Loucy (cell line): Measurements from ENCODE around the gene KCNA10.

Source experiments
- H2AFZ ChIP-seq: fragments of 200-600 bp; sonication (generic); 2 replicates; pipeline ENCODE4 v1.6.0; 2016; ENCODE audit warnings: antibody characterized with exemption, mild to moderate bottlenecking, low read length, moderate library complexity
- H3F3A ChIP-seq: fragments of 200-600 bp; 2 replicates; pipeline ENCODE4 v1.6.0; 2016; ENCODE audit warnings: antibody characterized with exemption, low read depth, mild to moderate bottlenecking
- H3K27me3 ChIP-seq: fragments of 200-600 bp; sonication (generic); 2 replicates; pipeline ENCODE4 v1.6.1; 2014; ENCODE audit warnings: low read length, mild to moderate bottlenecking; ENCODE audit not compliant: insufficient read depth, poor library complexity, severe bottlenecking
- H3K36me3 ChIP-seq: fragments of 200-600 bp; sonication (generic); 2 replicates; pipeline ENCODE4 v1.6.1; 2016; ENCODE audit warnings: low read length; ENCODE audit not compliant: insufficient read depth
- H3K4me1 ChIP-seq: fragments of 200-600 bp; sonication (generic); 2 replicates; pipeline ENCODE4 v1.5.1; 2014; ENCODE audit warnings: low read length, mild to moderate bottlenecking; ENCODE audit not compliant: insufficient read depth, poor library complexity, severe bottlenecking
- H3K4me2 ChIP-seq: fragments of 200-600 bp; sonication (generic); 2 replicates; pipeline ENCODE4 v1.6.0; 2014; ENCODE audit warnings: antibody characterized with exemption, low read length, low read depth, mild to moderate bottlenecking; ENCODE audit not compliant: poor library complexity, severe bottlenecking
- H3K4me3 ChIP-seq: fragments of 200-600 bp; sonication (generic); 2 replicates; pipeline ENCODE4 v1.5.1; 2014; ENCODE audit warnings: low read length, mild to moderate bottlenecking, mixed read lengths; ENCODE audit not compliant: poor library complexity, severe bottlenecking
- H3K79me2 ChIP-seq: fragments of 200-600 bp; sonication (generic); 2 replicates; pipeline ENCODE4 v1.6.1; 2014; ENCODE audit warnings: low read length; ENCODE audit not compliant: insufficient read depth
- H3K9ac ChIP-seq: fragments of 200-600 bp; sonication (generic); 2 replicates; pipeline ENCODE4 v1.6.0; 2014; ENCODE audit warnings: mild to moderate bottlenecking, low read depth, low read length, moderate library complexity; ENCODE audit not compliant: poor library complexity, severe bottlenecking
- H3K9me2 ChIP-seq: fragments of 200-600 bp; sonication (generic); replicated peaks from 2 replicates; pipeline ENCODE4 v1.6.1; 2016; ENCODE audit warnings: low read depth, low read length, mixed read lengths
- H3K9me3 ChIP-seq: fragments of 200-600 bp; sonication (generic); 2 replicates; pipeline ENCODE4 v1.6.1; 2014; ENCODE audit warnings: mild to moderate bottlenecking, antibody characterized with exemption, low read length, low read depth; ENCODE audit not compliant: insufficient read depth
- H4K20me1 ChIP-seq: fragments of 200-600 bp; sonication (generic); 2 replicates; pipeline ENCODE4 v1.6.0; 2014; ENCODE audit warnings: antibody characterized with exemption, low read length, mild to moderate bottlenecking; ENCODE audit not compliant: insufficient read depth, poor library complexity, severe bottlenecking
- EZH2phosphoT487 ChIP-seq: fragments of 200-600 bp; IDR thresholded peaks from 2 replicates; pipeline ENCODE4 v1.6.1; 2018; ENCODE audit warnings: antibody characterized with exemption, mild to moderate bottlenecking, moderate library complexity, borderline replicate concordance
- TF ChIP-seq, protein P1 (sequence below): fragments of 200-600 bp; sonication (generic); conservative IDR thresholded peaks from 2 replicates; pipeline ENCODE4 v1.5.1; 2014; ENCODE audit warnings: mild to moderate bottlenecking, antibody characterized with exemption, low read length

Gene KCNA10

DNA sequence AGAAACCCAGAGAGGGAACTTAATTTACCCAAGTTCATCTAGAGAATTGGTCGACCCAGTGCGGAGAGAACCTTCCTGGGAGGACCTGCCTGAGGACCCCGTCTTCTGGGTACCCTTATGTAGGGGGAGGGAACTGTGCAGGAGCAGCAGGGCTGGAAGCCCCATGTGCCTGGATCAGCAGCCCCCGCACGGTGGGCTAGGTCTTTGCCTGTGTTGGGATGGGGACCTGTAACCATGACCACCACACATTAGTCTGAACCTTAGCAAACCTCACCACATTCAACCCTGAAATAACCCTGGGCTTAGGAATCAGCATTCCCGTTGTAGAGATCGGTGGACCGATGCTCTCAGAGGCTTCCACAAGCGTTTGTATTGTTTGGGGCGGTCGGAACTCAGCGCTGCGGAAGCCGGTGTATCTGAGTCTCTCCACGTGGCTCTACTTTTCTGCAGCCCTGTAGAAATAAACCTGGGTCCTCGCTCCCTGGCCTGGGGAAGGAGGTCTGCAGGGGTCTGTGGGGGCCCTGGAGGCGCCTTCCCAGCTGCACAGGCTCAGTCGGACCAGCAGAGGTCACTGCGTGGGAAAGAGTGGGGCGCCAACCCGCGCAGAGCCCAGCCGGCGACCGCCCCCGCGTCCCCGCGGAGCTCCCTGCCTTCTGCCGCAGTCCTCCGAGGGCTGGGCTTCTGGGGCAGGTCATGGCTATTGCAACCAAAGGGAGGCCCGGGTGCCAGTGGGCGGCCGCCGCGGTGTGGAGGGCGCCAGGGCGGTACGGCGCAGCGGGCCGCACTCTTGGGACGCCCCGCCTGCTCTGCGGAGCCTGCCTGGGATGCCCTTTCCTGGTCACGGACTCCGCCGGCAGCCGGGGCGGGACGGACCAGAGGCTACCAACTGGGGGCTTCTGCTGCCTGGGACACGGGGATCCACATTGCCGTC, 36.2 kb upstream of the KCNA10 start:
- Histone ChIP-seq H4K20me1 (no peaks in the 10 kb centered on the region), H3K4me3 (no peak overlapping the region), H3F3A (no peaks in the 10 kb centered on the region), H3K79me2 (no peaks in the 10 kb centered on the region), H3K9ac (no peak overlapping the region), H3K9me2 (no peaks in the 10 kb centered on the region), H2AFZ (no peak overlapping the region), H3K4me1 (no peaks in the 10 kb centered on the region), H3K4me2 (no peak overlapping the region), H3K9me3 (no peaks in the 10 kb centered on the region), H3K36me3 (no peaks in the 10 kb centered on the region), H3K27me3 (no peaks in the 10 kb centered on the region)
- TF ChIP-seq, protein P1, sequence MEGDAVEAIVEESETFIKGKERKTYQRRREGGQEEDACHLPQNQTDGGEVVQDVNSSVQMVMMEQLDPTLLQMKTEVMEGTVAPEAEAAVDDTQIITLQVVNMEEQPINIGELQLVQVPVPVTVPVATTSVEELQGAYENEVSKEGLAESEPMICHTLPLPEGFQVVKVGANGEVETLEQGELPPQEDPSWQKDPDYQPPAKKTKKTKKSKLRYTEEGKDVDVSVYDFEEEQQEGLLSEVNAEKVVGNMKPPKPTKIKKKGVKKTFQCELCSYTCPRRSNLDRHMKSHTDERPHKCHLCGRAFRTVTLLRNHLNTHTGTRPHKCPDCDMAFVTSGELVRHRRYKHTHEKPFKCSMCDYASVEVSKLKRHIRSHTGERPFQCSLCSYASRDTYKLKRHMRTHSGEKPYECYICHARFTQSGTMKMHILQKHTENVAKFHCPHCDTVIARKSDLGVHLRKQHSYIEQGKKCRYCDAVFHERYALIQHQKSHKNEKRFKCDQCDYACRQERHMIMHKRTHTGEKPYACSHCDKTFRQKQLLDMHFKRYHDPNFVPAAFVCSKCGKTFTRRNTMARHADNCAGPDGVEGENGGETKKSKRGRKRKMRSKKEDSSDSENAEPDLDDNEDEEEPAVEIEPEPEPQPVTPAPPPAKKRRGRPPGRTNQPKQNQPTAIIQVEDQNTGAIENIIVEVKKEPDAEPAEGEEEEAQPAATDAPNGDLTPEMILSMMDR: no peak
- TF ChIP-seq EZH2phosphoT487: no peak

DNA sequence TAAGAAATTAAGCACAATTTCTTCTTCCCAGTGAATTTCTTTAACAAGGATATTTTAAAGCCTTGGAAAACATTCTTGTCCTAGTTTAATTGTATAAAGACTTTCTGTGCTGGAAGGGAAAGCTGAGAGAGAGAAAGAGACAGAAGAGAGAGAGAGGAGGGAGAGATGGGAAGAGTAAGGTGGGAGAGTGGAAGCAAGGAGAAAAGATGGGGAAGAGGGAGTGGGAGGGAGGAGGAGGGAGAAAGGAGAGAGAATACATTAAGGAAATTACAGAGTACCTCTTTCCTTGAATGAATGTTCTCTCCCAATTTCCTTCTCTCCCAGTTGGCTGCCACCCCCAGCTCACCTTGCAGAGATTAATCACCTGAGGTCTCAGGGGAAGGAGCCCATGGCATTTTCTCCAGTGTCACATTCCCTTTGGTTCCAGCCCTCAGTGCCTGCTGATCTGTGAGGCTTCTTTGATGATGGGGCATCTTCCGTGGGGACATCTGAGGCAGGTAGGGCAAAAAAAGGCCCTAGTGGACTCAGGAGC, 32.4 kb upstream of the KCNA10 start:
- Histone ChIP-seq H4K20me1 (no peaks in the 10 kb centered on the region), H3F3A (no peaks in the 10 kb centered on the region), H3K27me3 (no peaks in the 10 kb centered on the region), H3K36me3 (no peaks in the 10 kb centered on the region), H3K4me3 (no peak overlapping the region), H2AFZ (no peak overlapping the region), H3K9me2 (no peaks in the 10 kb centered on the region), H3K4me1 (no peaks in the 10 kb centered on the region), H3K79me2 (no peaks in the 10 kb centered on the region), H3K9me3 (no peaks in the 10 kb centered on the region), H3K4me2 (no peak overlapping the region), H3K9ac (no peak overlapping the region)
- TF ChIP-seq, protein P1: no peak
- TF ChIP-seq EZH2phosphoT487: no peak

DNA sequence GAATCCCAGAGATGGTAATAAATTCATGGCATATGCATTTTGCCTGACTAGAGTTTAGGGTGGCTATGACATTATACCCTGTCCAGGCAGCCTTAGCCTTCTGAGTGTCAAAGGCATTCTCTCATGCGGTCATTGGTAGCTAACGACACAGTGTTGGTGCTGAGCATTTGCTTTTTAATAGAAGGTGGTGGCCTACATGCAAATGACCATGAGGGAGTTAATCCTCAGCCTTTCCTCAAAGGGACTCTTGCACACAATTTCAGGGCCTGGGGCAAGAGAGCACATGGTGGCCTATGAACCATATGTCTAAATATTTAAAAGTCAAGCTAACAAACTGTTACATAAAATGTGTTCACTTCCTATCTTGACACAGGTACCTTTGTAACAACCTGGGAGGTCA, 30.9 kb upstream of the KCNA10 start:
- Histone ChIP-seq H3K79me2 (no peaks in the 10 kb centered on the region), H3K9me2 (no peaks in the 10 kb centered on the region), H3K9ac (no peak overlapping the region), H3F3A (no peaks in the 10 kb centered on the region), H3K27me3 (no peaks in the 10 kb centered on the region), H3K4me2 (no peak overlapping the region), H3K9me3 (no peaks in the 10 kb centered on the region), H3K36me3 (no peaks in the 10 kb centered on the region), H4K20me1 (no peaks in the 10 kb centered on the region), H3K4me3 (no peak overlapping the region), H3K4me1 (no peaks in the 10 kb centered on the region), H2AFZ (no peak overlapping the region)
- no peak for TF ChIP-seq EZH2phosphoT487
- TF ChIP-seq, protein P1: no peak
